DND-41 (cell line): ENCODE results near the gene MCM3.

Source experiments
- ATAC-seq: fragments of 200-7000 bp; cut with Tn5 transposase; 3 replicates; pipeline ENCODE4 v1.9.1; 2021; ENCODE audit warnings: low read depth; ENCODE audit not compliant: insufficient read depth
- DNase-seq: peaks from one replicate; pipeline ENCODE4 v3.0.0-alpha.2; 2020
- H2AFZ ChIP-seq: 2 replicates; pipeline ENCODE4 v1.6.0; 2012; ENCODE audit warnings: low read depth, low read length
- H3K27ac ChIP-seq: 2 replicates; pipeline ENCODE4 v1.5.1; 2012; ENCODE audit warnings: low read length, inconsistent platforms
- H3K27me3 ChIP-seq: fragments of 200-600 bp; sonication (generic); 2 replicates; pipeline ENCODE4 v1.6.0; 2012; ENCODE audit warnings: low read length, mild to moderate bottlenecking, inconsistent platforms; ENCODE audit not compliant: insufficient read depth, poor library complexity
- H3K36me3 ChIP-seq: 2 replicates; pipeline ENCODE4 v1.5.1; 2012; ENCODE audit warnings: low read length, inconsistent platforms; ENCODE audit not compliant: insufficient read depth
- H3K4me1 ChIP-seq: 2 replicates; pipeline ENCODE4 v1.5.1; 2012; ENCODE audit warnings: mild to moderate bottlenecking, low read length; ENCODE audit not compliant: insufficient read depth
- H3K4me2 ChIP-seq: 2 replicates; pipeline ENCODE4 v1.6.0; 2012; ENCODE audit warnings: mild to moderate bottlenecking, moderate library complexity, low read length, inconsistent platforms; ENCODE audit not compliant: insufficient read depth
- H3K4me3 ChIP-seq, 2 experiments: fragments of 200-600 bp in 1 of 2; shearing (Covaris generic) in 1 of 2; 2 replicates each; pipeline ENCODE4 v1.5.1; 2012 to 2016; ENCODE audit warnings: inconsistent platforms in 2 of 2, low read length in 2 of 2, mild to moderate bottlenecking in 2 of 2, low read depth in 1 of 2, moderate library complexity in 1 of 2
- H3K79me2 ChIP-seq: 2 replicates; pipeline ENCODE4 v1.6.0; 2012; ENCODE audit warnings: low read length, inconsistent platforms; ENCODE audit not compliant: insufficient read depth
- H3K9ac ChIP-seq: 2 replicates; pipeline ENCODE4 v1.6.0; 2012; ENCODE audit warnings: low read depth, mild to moderate bottlenecking, inconsistent platforms, low read length, moderate library complexity
- H3K9me3 ChIP-seq: 2 replicates; pipeline ENCODE4 v1.5.1; 2012; ENCODE audit warnings: low read length, moderate library complexity, mild to moderate bottlenecking, inconsistent platforms; ENCODE audit not compliant: insufficient read depth, severe bottlenecking
- H4K20me1 ChIP-seq: 2 replicates; pipeline ENCODE4 v1.6.0; 2012; ENCODE audit warnings: low read length; ENCODE audit not compliant: insufficient read depth
- EZH2 ChIP-seq: IDR thresholded peaks from 3 replicates; pipeline ENCODE4 v1.6.1; 2012; ENCODE audit warnings: borderline replicate concordance, low read depth, mild to moderate bottlenecking, moderate library complexity, low read length, inconsistent platforms; ENCODE audit not compliant: severe bottlenecking
- TF ChIP-seq, protein P1 (sequence below): IDR thresholded peaks from 2 replicates; pipeline ENCODE4 v1.5.1; 2012; ENCODE audit warnings: borderline replicate concordance, low read length, moderate library complexity, mild to moderate bottlenecking; ENCODE audit not compliant: poor library complexity, severe bottlenecking; ENCODE audit errors: extremely low read depth

MCM3 gene

DNA sequence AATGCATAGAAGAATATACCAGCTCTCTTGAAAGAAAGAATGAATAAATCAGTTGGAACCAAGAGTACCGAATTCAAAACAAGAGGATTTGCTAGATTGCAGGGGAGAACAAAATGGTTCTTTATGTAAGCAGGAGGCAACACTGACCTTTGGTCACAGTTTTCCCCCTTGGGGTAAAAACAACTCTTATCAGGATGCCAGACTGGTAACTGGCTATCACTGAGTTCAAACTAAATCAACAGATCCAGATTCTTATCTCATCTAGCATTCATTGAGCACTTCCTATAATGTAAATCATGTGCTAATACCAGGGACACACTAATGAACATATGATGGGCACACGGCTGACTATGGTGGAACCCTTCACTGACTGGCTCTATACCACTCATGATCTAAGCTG lies 35.5 kb downstream of the MCM3 start:
- ATAC-seq (no peak), DNase-seq (no peak)
- H3K27me3 ChIP-seq, result no peaks in the 10 kb centered on the region
- H3K4me2 ChIP-seq, result no peak overlapping the region
- TF ChIP-seq, protein P1, sequence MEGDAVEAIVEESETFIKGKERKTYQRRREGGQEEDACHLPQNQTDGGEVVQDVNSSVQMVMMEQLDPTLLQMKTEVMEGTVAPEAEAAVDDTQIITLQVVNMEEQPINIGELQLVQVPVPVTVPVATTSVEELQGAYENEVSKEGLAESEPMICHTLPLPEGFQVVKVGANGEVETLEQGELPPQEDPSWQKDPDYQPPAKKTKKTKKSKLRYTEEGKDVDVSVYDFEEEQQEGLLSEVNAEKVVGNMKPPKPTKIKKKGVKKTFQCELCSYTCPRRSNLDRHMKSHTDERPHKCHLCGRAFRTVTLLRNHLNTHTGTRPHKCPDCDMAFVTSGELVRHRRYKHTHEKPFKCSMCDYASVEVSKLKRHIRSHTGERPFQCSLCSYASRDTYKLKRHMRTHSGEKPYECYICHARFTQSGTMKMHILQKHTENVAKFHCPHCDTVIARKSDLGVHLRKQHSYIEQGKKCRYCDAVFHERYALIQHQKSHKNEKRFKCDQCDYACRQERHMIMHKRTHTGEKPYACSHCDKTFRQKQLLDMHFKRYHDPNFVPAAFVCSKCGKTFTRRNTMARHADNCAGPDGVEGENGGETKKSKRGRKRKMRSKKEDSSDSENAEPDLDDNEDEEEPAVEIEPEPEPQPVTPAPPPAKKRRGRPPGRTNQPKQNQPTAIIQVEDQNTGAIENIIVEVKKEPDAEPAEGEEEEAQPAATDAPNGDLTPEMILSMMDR, result no peak
- no peak for TF ChIP-seq EZH2
- H4K20me1 ChIP-seq, result no peaks in the 10 kb centered on the region
- H3K36me3 ChIP-seq, result no peaks in the 10 kb centered on the region
- H3K9me3 ChIP-seq, result no peaks in the 10 kb centered on the region
- H2AFZ ChIP-seq, result no peak overlapping the region
- H3K9ac ChIP-seq, result no peak overlapping the region
- H3K27ac ChIP-seq, result no peak overlapping the region
- H3K4me1 ChIP-seq, result no peaks in the 10 kb centered on the region
- no peak overlapping the region for H3K4me3 ChIP-seq
- H3K79me2 ChIP-seq, result no peaks in the 10 kb centered on the region

DNA sequence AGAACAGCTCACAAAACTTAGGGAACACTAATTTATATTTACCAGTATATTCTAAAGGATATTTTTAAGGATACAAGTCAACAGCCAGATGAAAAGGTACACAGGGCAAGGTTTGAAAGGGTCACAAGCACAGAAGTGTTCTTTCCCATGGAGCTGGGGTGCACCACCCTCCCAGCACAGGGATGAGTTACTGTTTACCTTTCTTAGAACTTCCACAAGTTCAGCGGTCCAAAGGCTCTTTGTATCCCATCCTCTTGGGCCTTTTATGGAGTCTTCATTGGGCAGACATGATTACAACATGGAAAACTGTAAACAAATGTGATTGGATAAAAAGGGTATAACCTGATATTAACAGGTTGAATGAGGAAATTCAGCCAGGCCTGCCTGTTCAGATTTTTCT lies 39.1 kb downstream of the MCM3 start:
- Histone ChIP-seq H3K4me3 (no peak overlapping the region), H3K79me2 (no peaks in the 10 kb centered on the region), H3K9ac (no peak overlapping the region), H2AFZ (no peak overlapping the region), H3K27me3 (no peaks in the 10 kb centered on the region), H4K20me1 (no peaks in the 10 kb centered on the region), H3K27ac (no peak overlapping the region), H3K4me2 (no peak overlapping the region), H3K9me3 (no peaks in the 10 kb centered on the region), H3K36me3 (no peaks in the 10 kb centered on the region), H3K4me1 (peaks cover 13% of the 10 kb centered on the region)
- DNase-seq (no peak), ATAC-seq (no peak)
- TF ChIP-seq EZH2, result no peak
- TF ChIP-seq, protein P1, result no peak

DNA sequence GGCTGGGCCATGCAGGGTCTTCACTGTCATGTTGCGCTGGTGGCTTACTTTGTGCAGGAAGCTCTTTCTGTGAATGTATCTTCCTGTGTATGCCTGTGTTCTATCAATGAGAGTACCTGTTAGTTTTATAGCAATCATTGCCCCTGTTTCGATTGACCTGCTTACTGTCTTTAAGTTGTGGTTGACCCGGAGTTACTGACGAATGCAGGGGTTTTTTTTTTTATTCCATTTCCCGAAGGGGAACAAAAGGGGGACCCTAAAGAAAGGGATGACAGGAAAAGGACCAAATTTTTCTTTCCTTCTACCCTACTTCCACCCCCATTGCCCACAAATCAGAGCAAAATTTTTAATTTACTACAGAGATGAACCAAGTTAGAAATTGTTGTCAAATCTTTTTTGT lies 40.1 kb downstream of the MCM3 start, which contains the start of gene IL17F:
Gene IL17F (minus strand): TSS at position 101 of the 400 bp plus-strand sequence. CDS start 71 bp downstream, at position 30.
- Histone ChIP-seq H3K4me3 (no peak within 1 kb of the TSS), H3K4me2 (no peak within 1 kb of the TSS), H3K79me2 (no peaks in the 10 kb centered on the region), H3K27ac (no peak within 1 kb of the TSS), H3K9me3 (no peaks in the 10 kb centered on the region), H4K20me1 (no peaks in the 10 kb centered on the region), H3K4me1 (peaks cover 13% of the 10 kb centered on the region), H2AFZ (no peak within 1 kb of the TSS), H3K9ac (no peak within 1 kb of the TSS), H3K27me3 (no peaks in the 10 kb centered on the region), H3K36me3 (no peaks in the 10 kb centered on the region)
- ATAC-seq (no peak), DNase-seq (no peak)
- no peak for TF ChIP-seq EZH2
- TF ChIP-seq, protein P1, result no peak
